ENCODE measurements around the gene ATG13.

Gene ATG13

DNA sequence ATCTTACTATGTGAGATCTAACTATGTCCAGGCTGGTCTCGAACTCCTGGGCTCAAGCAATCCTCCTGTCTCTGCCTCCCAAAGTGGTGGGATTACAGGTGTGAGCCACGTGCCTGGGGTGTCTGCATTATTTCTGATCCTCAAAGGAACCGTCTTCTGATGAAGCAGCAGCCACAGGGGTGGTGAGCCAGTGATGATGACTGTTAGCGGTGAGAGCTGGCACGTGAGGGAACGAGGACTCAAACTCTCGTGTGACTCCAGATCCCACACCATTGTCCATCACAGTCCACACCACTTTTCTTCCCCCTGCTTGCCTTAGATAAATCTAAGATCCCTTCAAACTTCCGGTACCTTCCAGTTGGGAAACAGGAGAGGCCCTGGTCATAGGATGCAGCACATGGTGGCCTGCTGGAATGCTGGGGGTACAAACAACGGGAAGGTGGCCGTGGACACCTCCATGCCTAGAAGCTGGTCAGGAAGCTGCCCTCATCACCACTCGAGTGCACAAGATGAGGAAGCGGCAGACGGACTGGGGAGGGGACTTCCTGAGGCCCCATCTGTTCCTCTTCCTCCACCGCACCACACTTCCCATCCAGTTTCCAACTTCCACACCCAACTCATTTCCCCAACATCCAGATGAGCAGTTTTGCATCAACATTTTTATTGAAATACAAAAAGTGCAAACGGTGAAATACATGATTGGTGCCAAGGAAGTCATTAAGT is 59.2 kb downstream of the ATG13 start:
- H3K27ac ChIP-seq (ENCODE audit: low read depth, low read length, poor library complexity, severe bottlenecking): peak overlapping the region; percentile 29
- H3K4me2 ChIP-seq (ENCODE audit: low read length): no peak overlapping the region

DNA sequence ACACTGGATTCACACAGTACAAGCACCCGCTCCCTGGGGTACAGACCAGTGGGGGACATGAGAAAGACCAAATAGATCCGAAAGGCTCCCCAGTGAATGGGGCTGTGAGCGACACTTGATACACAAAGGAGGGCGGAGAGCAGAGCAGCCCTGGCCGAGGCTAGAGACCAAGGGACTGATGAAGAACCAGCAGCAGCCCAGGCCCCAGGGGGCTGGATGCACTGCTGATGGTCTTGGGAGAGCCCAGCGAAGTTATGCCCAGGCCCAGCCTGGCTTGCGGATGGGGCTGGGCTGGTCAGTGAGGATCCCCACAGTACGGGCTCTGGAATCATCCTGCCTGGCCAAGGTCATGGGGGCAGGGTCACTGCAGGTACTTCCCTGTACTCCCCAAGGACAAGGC is 59.8 kb downstream of the ATG13 start:
- H3K27ac ChIP-seq (ENCODE audit: low read depth, low read length, poor library complexity, severe bottlenecking): peak overlapping the region; percentile 29
- peaks cover 48% of the 10 kb centered on the region; the same call in 1 of the 2 replicates for H3K36me3 ChIP-seq (ENCODE audit: insufficient read depth, low read length)
- H3K79me2 ChIP-seq (ENCODE audit: insufficient read depth, low read length): no peaks in the 10 kb centered on the region
- H3K4me2 ChIP-seq (ENCODE audit: low read length): no peak overlapping the region
- no peaks in the 10 kb centered on the region for H3K27me3 ChIP-seq (ENCODE audit: insufficient read depth, low read length)
- no peak overlapping the region for H3K4me3 ChIP-seq (ENCODE audit: low read depth, low read length, poor library complexity, severe bottlenecking)
- H3K9me2 ChIP-seq (ENCODE audit: low read depth, low read length): no peaks in the 10 kb centered on the region
- no peaks in the 10 kb centered on the region for H3F3A ChIP-seq (ENCODE audit: insufficient read depth, low read length)
- no peak overlapping the region for H2AFZ ChIP-seq (ENCODE audit: low read length)
- peaks cover 31% of the 10 kb centered on the region for H3K4me1 ChIP-seq (ENCODE audit: insufficient read depth, low read length, severe bottlenecking)
- no peaks in the 10 kb centered on the region for H4K20me1 ChIP-seq (ENCODE audit: insufficient read depth, low read length)
- TF ChIP-seq EZH2 (IDR thresholded peaks at IDR 0.05; ENCODE audit: borderline replicate concordance, low read length): no peak
- TF ChIP-seq, protein P1, sequence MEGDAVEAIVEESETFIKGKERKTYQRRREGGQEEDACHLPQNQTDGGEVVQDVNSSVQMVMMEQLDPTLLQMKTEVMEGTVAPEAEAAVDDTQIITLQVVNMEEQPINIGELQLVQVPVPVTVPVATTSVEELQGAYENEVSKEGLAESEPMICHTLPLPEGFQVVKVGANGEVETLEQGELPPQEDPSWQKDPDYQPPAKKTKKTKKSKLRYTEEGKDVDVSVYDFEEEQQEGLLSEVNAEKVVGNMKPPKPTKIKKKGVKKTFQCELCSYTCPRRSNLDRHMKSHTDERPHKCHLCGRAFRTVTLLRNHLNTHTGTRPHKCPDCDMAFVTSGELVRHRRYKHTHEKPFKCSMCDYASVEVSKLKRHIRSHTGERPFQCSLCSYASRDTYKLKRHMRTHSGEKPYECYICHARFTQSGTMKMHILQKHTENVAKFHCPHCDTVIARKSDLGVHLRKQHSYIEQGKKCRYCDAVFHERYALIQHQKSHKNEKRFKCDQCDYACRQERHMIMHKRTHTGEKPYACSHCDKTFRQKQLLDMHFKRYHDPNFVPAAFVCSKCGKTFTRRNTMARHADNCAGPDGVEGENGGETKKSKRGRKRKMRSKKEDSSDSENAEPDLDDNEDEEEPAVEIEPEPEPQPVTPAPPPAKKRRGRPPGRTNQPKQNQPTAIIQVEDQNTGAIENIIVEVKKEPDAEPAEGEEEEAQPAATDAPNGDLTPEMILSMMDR (IDR thresholded peaks at IDR 0.05; ENCODE audit: low read length): no peak
- no peak overlapping the region for H3K9ac ChIP-seq (ENCODE audit: low read length)
- no peaks in the 10 kb centered on the region for H3K9me3 ChIP-seq (ENCODE audit: low read length)

More for the DNA sequence above, 59.2 kb downstream of the ATG13 start:
- no peaks in the 10 kb centered on the region for H3K27me3 ChIP-seq (ENCODE audit: insufficient read depth, low read length)
- peaks cover 31% of the 10 kb centered on the region for H3K4me1 ChIP-seq (ENCODE audit: insufficient read depth, low read length, severe bottlenecking)
- no peak overlapping the region for H3K4me3 ChIP-seq (ENCODE audit: low read depth, low read length, poor library complexity, severe bottlenecking)
- no peaks in the 10 kb centered on the region for H3K9me3 ChIP-seq (ENCODE audit: low read length)
- H3F3A ChIP-seq (ENCODE audit: insufficient read depth, low read length): no peaks in the 10 kb centered on the region
- no peak overlapping the region for H2AFZ ChIP-seq (ENCODE audit: low read length)
- H3K79me2 ChIP-seq (ENCODE audit: insufficient read depth, low read length): no peaks in the 10 kb centered on the region
- H3K9ac ChIP-seq (ENCODE audit: low read length): no peak overlapping the region
- no peaks in the 10 kb centered on the region for H3K9me2 ChIP-seq (ENCODE audit: low read depth, low read length)
- TF ChIP-seq, protein P1 (IDR thresholded peaks at IDR 0.05; ENCODE audit: low read length): no peak
- TF ChIP-seq EZH2 (IDR thresholded peaks at IDR 0.05; ENCODE audit: borderline replicate concordance, low read length): no peak
- peaks cover 53% of the 10 kb centered on the region; the same call in 1 of the 2 replicates for H3K36me3 ChIP-seq (ENCODE audit: insufficient read depth, low read length)
- no peaks in the 10 kb centered on the region for H4K20me1 ChIP-seq (ENCODE audit: insufficient read depth, low read length)

DNA sequence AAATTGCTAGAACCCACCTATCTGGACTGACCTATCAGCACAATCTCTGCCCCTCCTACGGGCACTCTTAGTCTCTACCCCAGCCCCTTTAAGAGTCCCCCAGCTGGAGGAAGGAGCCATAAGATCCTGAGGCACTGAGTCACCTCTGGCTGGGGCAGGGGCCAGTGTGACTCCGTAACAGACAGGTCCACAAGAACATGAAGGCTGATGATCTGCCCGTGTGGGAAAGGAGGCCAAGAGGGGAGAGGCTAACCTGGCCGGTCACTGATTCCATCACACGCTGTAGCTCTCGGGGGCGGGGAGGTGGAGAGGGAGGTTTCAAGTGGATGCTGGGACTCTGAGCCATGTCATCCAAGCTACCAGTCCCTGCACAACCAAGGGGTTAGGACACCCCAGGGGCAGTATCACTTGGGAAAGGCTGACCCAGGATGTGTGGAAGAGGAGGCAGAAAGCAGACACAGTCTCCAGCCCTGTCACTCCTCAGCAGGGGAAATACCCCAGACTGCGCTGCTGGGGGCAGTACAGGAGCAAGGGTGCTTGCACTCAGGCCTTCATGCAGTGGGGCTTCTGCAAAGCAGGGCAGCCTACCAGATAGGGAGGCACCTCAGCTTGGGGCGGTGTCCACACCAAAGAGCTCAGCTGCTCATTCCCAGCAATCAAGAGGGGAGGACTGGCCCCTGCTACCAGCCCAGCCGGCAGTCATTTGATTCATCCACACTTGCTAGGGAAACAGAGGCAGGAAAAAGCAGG is 60.8 kb downstream of the ATG13 start:
- no peaks in the 10 kb centered on the region for H3K9me3 ChIP-seq (ENCODE audit: low read length)
- H3K9me2 ChIP-seq (ENCODE audit: low read depth, low read length): no peaks in the 10 kb centered on the region
- H3K79me2 ChIP-seq (ENCODE audit: insufficient read depth, low read length): no peaks in the 10 kb centered on the region
- no peaks in the 10 kb centered on the region for H3F3A ChIP-seq (ENCODE audit: insufficient read depth, low read length)
- no peak overlapping the region for H3K27ac ChIP-seq (ENCODE audit: low read depth, low read length, poor library complexity, severe bottlenecking)
- no peaks in the 10 kb centered on the region for H4K20me1 ChIP-seq (ENCODE audit: insufficient read depth, low read length)
- no peak overlapping the region for H3K4me2 ChIP-seq (ENCODE audit: low read length)
- H3K36me3 ChIP-seq (ENCODE audit: insufficient read depth, low read length): peaks cover 42% of the 10 kb centered on the region; the same call in 1 of the 2 replicates
- TF ChIP-seq, protein P1 (IDR thresholded peaks at IDR 0.05; ENCODE audit: low read length): 0 out of 2 replicates have a peak, but pooled peaks have one; percentile 8
- no peak for TF ChIP-seq EZH2 (IDR thresholded peaks at IDR 0.05; ENCODE audit: borderline replicate concordance, low read length)
- H3K27me3 ChIP-seq (ENCODE audit: insufficient read depth, low read length): no peaks in the 10 kb centered on the region
- H3K4me3 ChIP-seq (ENCODE audit: low read depth, low read length, poor library complexity, severe bottlenecking): no peak overlapping the region
- H3K9ac ChIP-seq (ENCODE audit: low read length): no peak overlapping the region
- H2AFZ ChIP-seq (ENCODE audit: low read length): no peak overlapping the region
- peaks cover 31% of the 10 kb centered on the region for H3K4me1 ChIP-seq (ENCODE audit: insufficient read depth, low read length, severe bottlenecking)

All from OCI-LY1 (cell line).